ENCODE measurements around the gene GANC.

GANC gene

DNA sequence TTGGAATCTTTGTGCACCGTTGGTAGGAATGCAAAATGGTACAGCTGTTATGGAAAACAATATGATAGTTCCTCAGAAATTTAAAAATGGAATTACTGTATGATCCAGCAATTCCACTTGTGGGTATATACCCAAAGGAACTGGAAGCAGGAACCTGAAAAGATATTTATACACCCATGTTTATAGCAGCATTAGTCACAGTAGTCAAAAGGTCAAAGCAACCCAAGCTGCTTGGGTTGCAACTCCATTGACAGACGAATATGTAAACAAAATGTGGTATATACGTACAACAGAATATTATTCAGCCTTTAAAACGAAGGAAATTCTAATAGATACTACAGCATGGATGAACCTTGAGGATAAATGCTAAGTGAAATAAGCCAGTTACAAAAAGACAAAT is 51.3 kb downstream of the GANC start:
- no peaks in the 10 kb centered on the region for H3K36me3 ChIP-seq (ENCODE audit: insufficient read depth)
- H4K20me1 ChIP-seq (ENCODE audit: insufficient read depth): no peaks in the 10 kb centered on the region
- TF ChIP-seq, protein P1, sequence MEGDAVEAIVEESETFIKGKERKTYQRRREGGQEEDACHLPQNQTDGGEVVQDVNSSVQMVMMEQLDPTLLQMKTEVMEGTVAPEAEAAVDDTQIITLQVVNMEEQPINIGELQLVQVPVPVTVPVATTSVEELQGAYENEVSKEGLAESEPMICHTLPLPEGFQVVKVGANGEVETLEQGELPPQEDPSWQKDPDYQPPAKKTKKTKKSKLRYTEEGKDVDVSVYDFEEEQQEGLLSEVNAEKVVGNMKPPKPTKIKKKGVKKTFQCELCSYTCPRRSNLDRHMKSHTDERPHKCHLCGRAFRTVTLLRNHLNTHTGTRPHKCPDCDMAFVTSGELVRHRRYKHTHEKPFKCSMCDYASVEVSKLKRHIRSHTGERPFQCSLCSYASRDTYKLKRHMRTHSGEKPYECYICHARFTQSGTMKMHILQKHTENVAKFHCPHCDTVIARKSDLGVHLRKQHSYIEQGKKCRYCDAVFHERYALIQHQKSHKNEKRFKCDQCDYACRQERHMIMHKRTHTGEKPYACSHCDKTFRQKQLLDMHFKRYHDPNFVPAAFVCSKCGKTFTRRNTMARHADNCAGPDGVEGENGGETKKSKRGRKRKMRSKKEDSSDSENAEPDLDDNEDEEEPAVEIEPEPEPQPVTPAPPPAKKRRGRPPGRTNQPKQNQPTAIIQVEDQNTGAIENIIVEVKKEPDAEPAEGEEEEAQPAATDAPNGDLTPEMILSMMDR (conservative IDR thresholded peaks at IDR 0.05; ENCODE audit: low read depth, low read length): no peak
- no peaks in the 10 kb centered on the region for H3K79me2 ChIP-seq (ENCODE audit: insufficient read depth, low read depth)
- no peak overlapping the region for H3K27ac ChIP-seq
- H3K9ac ChIP-seq: no peak overlapping the region
- H3K4me1 ChIP-seq (ENCODE audit: low read depth, poor library complexity, severe bottlenecking): no peaks in the 10 kb centered on the region
- no peak overlapping the region for H2AFZ ChIP-seq (ENCODE audit: low read depth)
- H3K4me2 ChIP-seq: no peak overlapping the region
- H3K4me3 ChIP-seq (IDR thresholded peaks at IDR 0.05; ENCODE audit: insufficient read depth, low read depth, low read length): no peak overlapping the region
- H3K27me3 ChIP-seq (ENCODE audit: insufficient read depth, low read depth): no peaks in the 10 kb centered on the region

DNA sequence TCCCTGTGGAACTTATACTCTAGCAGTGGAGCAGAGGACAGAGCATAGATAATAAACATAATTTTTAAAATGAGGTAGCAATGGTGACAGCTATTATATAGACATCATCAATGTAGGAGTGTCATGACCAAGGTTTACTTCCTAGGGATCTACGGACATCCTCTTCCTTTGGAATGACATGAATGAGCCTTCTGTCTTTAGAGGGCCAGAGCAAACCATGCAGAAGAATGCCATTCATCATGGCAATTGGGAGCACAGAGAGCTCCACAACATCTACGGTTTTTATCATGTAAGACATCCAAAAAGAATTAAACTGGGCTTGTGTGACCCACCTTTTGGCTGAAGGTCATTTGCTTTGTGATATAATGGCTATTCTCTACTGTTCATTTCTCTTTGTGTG is 56.2 kb downstream of the GANC start:
- Histone ChIP-seq H2AFZ (ENCODE audit: low read depth) (no peak overlapping the region), H3K4me2 (no peak overlapping the region), H3K27ac (no peak overlapping the region), H3K79me2 (ENCODE audit: insufficient read depth, low read depth) (no peaks in the 10 kb centered on the region), H3K27me3 (ENCODE audit: insufficient read depth, low read depth) (no peaks in the 10 kb centered on the region), H3K9ac (no peak overlapping the region), H3K36me3 (ENCODE audit: insufficient read depth) (no peaks in the 10 kb centered on the region), H3K4me3 (IDR thresholded peaks at IDR 0.05; ENCODE audit: insufficient read depth, low read depth, low read length) (no peak overlapping the region), H4K20me1 (ENCODE audit: insufficient read depth) (no peaks in the 10 kb centered on the region), H3K4me1 (ENCODE audit: low read depth, poor library complexity, severe bottlenecking) (no peaks in the 10 kb centered on the region)
- TF ChIP-seq, protein P1 (conservative IDR thresholded peaks at IDR 0.05; ENCODE audit: low read depth, low read length): no peak

DNA sequence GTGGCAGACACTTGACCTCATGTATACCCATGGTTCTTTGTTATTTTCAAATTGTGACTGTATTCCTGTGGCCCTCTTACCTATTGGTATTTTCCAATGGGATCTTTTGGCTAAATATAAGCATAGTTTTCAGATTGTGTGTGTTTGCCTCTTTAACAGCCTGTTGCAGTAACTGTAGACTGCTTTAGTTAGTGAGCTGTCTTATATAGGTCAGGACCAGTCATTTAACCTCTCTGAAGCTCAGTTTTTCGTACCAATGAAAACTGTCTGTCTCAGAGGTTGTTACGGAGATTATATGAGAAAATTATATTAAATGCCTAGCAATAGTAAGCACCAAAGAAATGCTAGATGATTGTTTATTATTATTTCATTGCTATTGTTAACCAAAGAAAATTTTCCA is 57.0 kb downstream of the GANC start:
- no peaks in the 10 kb centered on the region for H4K20me1 ChIP-seq (ENCODE audit: insufficient read depth)
- no peaks in the 10 kb centered on the region for H3K27me3 ChIP-seq (ENCODE audit: insufficient read depth, low read depth)
- no peak overlapping the region for H3K9ac ChIP-seq
- H3K27ac ChIP-seq: no peak overlapping the region
- TF ChIP-seq, protein P1 (conservative IDR thresholded peaks at IDR 0.05; ENCODE audit: low read depth, low read length): no peak
- H3K4me1 ChIP-seq (ENCODE audit: low read depth, poor library complexity, severe bottlenecking): no peaks in the 10 kb centered on the region
- no peak overlapping the region for H3K4me3 ChIP-seq (IDR thresholded peaks at IDR 0.05; ENCODE audit: insufficient read depth, low read depth, low read length)
- H3K4me2 ChIP-seq: no peak overlapping the region
- H2AFZ ChIP-seq (ENCODE audit: low read depth): no peak overlapping the region
- no peaks in the 10 kb centered on the region for H3K79me2 ChIP-seq (ENCODE audit: insufficient read depth, low read depth)
- H3K36me3 ChIP-seq (ENCODE audit: insufficient read depth): no peaks in the 10 kb centered on the region

DNA sequence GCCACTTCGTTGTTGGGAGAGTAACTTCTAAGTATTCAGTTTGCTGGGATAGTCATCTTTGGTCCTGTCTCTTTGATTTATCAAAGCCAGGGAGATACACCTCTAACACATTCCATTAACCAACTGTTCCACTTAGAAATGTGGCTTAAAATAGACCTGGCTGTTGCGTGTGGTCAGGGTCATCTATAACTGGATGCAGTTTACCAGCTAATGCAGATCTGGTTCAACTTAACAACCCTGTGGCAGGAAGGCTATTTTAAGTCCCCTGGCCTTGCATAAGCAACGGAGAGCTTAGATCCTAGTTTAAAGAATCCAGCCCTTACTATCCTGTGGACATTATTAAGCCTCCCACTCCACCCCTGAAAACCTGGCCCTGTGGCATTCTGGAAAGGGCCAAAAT is 58.2 kb downstream of the GANC start:
- Histone ChIP-seq H3K27me3 (ENCODE audit: insufficient read depth, low read depth) (no peaks in the 10 kb centered on the region), H3K27ac (no peak overlapping the region), H3K9ac (no peak overlapping the region), H3K4me2 (no peak overlapping the region), H3K36me3 (ENCODE audit: insufficient read depth) (no peaks in the 10 kb centered on the region), H3K4me1 (ENCODE audit: low read depth, poor library complexity, severe bottlenecking) (no peaks in the 10 kb centered on the region), H2AFZ (ENCODE audit: low read depth) (no peak overlapping the region), H3K4me3 (IDR thresholded peaks at IDR 0.05; ENCODE audit: insufficient read depth, low read depth, low read length) (no peak overlapping the region), H3K79me2 (ENCODE audit: insufficient read depth, low read depth) (no peaks in the 10 kb centered on the region), H4K20me1 (ENCODE audit: insufficient read depth) (no peaks in the 10 kb centered on the region)
- TF ChIP-seq, protein P1 (conservative IDR thresholded peaks at IDR 0.05; ENCODE audit: low read depth, low read length): no peak

DNA sequence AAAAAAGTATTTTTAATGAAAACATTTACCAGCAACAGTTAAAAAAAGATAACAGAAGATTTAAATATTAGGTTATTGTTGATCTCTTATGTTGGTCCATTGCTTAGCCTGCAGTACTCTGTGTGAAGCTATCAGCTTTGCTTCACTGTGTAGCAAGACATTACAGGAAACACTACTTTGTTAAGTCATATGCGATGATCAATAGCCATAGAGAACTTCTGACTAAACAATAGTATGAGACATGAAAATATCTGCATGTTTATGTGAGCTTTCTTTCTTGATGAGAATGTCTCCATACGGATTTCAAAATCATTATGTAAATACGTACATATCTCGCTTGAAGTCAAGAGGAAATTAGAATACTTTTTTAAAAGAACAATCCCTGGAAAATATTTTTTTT is 59.3 kb downstream of the GANC start:
- Histone ChIP-seq H3K4me1 (ENCODE audit: low read depth, poor library complexity, severe bottlenecking) (no peaks in the 10 kb centered on the region), H3K4me3 (IDR thresholded peaks at IDR 0.05; ENCODE audit: insufficient read depth, low read depth, low read length) (no peak overlapping the region), H3K9ac (no peak overlapping the region), H2AFZ (ENCODE audit: low read depth) (no peak overlapping the region), H4K20me1 (ENCODE audit: insufficient read depth) (no peaks in the 10 kb centered on the region), H3K36me3 (ENCODE audit: insufficient read depth) (no peaks in the 10 kb centered on the region), H3K27me3 (ENCODE audit: insufficient read depth, low read depth) (no peaks in the 10 kb centered on the region), H3K79me2 (ENCODE audit: insufficient read depth, low read depth) (no peaks in the 10 kb centered on the region), H3K4me2 (no peak overlapping the region), H3K27ac (no peak overlapping the region)
- TF ChIP-seq, protein P1 (conservative IDR thresholded peaks at IDR 0.05; ENCODE audit: low read depth, low read length): no peak

All from KMS-11 (cell line).